HG03280 (cell line): ENCODE data around the gene EIF5.
A peak's percentile ranks its signal among the peaks of the same experiment; 100 is the strongest.
"Not testable (repeated sequence)": the region's sequence is repeated elsewhere in the genome, so short reads cannot be mapped to it uniquely, and the experiment has no call there.

Experiments used
- ATAC-seq: cut with Tn5 transposase; IDR thresholded peaks from one replicate; pipeline ENCODE4 v1.9.1; 2021; ENCODE audit warnings: mild to moderate bottlenecking, moderate library complexity; ENCODE audit not compliant: unreplicated experiment

The EIF5 gene

DNA sequence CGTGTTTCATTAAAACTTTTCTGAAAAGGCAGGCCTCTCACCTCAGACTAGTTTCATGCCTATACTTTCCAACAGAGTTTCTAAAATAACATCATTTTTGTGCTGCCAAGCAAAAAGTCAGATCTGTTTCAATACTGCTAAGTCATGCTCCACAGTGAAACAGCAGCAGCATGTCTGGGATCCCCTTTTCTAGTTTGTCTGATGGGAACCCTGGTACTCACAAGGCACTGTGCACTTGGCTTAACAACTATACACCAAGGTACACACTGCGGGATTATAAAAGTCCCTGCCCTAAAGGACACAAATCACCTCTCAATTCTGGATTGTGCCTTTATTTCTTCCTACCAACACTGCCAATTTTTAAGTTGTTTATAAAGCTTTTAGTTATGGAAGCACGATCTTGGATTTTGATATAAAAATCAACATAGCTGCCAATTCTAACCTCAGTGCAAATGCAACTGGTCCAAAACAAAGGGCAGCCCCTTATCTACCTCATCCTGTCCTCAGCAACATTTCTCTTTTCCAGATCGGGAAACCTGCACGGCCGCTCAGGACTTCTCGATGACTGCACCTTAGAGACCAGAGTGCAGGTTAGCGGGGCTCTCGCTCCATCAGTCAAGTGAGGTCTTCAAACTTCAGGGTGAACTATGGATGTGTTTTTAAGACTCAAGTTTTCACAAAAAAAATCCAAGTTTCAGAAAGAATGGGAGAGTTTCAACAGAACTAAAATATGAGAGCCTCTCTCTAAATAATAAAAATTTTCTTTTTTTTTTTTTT, 1.7 kb upstream of the EIF5 start:
- no peak for ATAC-seq

GRCh38 chr14:103334644-103335622, 896 bp downstream of the EIF5 start:
- peak; percentile 22 for ATAC-seq

DNA sequence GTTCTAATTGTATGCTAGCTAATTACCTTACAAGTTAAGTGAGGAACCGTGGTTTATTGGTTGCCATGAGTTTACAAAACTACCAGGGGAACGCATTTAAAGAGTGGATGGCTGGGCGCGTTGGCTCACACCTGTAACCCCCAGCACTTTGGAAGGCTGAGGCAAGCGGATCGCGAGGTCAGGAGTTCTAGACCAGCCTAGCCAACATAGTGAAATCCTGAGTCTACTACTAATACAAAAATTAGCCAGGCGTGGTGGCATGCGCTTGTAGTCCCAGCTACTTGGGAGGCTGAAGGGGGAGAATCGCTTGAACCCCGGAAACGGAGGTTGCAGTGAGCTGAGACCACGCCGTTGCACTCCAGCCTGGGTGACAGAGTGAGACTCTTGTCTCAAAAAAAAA, 2.2 kb downstream of the EIF5 start:
- no peak for ATAC-seq

DNA sequence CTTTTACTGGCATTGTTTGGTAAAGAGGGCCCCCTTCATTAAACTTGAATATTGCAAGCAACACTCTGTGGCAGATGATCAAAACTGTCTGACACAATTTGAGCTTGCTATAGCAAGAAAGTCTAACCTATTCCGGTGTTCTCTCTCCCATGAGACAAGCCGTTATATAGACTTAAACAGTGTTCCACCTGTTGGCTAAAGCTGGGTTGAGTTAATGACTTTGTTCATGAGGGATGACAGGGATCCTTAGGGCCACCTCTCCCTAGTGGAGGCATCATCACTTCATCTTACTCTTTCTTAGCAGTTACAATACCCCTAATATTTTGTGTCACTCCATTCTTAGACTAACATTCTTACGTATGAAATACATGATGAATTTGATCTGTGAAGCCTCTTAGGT, 3.8 kb downstream of the EIF5 start:
- no peak for ATAC-seq

DNA sequence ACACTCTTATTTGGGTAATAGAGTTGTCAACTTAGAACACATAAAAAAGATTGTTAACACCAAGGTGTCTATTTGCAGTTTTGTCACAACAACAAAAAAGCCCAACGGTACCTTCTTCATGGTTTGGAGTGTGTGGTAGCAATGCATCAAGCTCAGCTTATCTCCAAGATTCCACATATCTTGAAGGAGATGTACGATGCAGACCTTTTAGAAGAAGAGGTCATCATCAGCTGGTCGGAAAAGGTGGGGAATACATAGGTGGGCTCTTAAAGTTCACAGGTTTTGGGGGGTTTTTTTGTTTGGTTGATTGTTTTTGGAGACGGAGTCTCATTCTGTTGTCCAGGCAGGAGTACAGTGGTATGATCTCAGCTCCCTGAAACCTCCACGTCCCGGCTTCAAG, 5.5 kb downstream of the EIF5 start:
- ATAC-seq = no peak

- ATAC-seq = no peak
Measured at GRCh38 chr14:103340480-103341212, 6.6 kb downstream of the EIF5 start.

GRCh38 chr14:103341250-103342129, 7.5 kb downstream of the EIF5 start:
- no peak for ATAC-seq

GRCh38 chr14:103343164-103343879, 9.3 kb downstream of the EIF5 start:
- no peak for ATAC-seq

DNA sequence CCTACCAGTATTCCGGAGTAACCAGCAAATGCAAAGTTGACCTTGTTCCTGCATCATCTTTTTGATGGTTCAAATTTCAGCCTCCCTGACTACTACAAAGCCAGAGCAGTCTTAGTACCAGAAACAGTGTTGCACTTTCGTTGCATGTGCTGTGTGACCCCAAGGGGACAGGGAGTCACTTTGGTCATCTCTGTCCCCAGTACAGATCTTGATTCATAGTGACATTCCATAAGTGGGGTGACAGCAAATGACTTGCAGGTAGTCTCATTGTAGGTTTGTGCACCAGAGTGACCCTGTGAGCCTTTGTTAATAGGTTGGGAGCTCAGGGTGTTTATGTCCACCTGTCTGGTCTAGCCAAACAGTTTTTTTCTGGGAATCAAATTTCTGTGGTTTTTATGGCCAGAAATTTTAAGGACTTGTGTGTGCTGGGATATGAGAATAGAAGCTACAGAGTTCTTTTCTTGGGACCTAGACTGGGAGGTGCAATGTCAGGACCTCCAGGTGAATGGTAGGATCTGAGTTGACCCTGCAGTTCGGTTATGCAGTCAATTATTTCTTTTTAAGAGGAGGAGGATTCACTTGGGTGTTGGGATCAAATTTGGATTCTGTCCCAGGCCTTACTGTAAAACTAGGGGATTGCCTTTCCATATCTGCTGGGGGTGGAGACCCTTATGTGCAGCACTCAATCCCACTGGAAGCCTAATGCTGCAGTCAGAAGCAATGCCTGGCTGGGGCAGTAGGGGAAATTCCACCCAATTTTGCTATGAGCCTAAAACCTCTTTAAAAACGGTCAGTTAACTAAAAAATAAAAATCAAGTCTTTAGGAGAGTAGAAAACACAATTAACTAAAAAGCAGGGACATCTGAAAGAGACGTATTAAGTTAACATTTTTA, 10.1 kb downstream of the EIF5 start:
- no peak for ATAC-seq

DNA sequence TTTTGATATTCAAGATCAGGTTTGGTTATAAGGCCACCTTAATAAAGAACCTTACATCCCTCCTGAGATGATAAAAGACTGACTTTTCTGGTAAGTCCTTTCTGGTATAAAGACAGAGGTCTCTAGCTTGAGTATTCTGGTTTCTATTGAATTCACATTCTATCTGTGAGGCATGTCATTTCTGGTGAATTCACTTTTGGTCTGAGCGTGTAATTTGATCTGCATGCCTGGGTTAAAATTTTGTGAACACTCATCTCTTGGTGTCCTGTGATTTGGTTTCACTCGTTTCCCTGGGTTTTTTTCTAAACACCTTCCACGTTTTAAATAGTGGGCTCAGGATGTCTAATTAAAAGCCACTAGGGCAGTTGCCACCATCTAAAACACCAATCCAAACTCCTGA, 12.2 kb downstream of the EIF5 start:
- no peak for ATAC-seq

- ATAC-seq = no peak
Measured at GRCh38 chr14:103347091-103347815, 13.2 kb downstream of the EIF5 start.

DNA sequence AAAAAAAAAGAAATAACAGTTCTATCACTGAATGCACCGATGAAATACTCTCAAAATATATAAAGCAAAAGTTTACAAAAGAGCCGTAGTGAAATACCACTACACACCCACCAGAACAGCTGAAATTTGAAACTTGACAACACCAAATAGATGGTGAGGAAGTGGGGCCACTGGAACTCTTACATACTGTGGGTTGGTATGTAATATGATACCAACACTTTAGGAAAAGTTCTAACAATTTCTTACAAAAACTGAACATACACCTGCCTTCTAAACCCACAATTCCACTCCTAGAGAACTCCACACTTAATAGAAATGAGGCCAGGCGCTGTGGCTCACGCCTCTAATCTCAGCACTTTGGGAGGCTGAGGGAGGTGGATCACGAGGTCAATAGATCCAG, 14.1 kb downstream of the EIF5 start:
- ATAC-seq = no peak

GRCh38 chr14:103349982-103350381, 15.9 kb downstream of the EIF5 start:
- no peak for ATAC-seq

DNA sequence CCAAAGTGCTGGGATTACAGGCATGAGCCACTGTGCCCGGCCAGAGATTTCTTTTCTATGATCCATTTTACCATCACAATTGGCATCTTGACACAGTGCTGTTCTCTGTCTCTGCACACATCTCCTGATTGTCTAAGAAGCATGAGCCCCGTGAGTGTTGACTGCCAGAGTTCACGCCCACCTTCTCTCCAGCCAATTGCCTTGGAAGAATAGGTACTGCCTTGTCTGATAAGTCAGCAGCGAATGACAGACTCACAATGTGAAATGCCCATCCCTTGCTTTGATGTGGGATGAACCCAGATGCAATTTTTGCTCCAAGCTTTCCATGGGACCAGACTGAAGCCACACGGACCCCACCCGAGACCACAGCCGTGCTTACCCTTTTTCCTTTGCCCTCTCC, 19.3 kb downstream of the EIF5 start:
- no peak for ATAC-seq

- ATAC-seq = no peak
Measured at GRCh38 chr14:103354141-103354540, 20.1 kb downstream of the EIF5 start.

- no peak for ATAC-seq
Measured at GRCh38 chr14:103356024-103356682, 22.1 kb downstream of the EIF5 start.

DNA sequence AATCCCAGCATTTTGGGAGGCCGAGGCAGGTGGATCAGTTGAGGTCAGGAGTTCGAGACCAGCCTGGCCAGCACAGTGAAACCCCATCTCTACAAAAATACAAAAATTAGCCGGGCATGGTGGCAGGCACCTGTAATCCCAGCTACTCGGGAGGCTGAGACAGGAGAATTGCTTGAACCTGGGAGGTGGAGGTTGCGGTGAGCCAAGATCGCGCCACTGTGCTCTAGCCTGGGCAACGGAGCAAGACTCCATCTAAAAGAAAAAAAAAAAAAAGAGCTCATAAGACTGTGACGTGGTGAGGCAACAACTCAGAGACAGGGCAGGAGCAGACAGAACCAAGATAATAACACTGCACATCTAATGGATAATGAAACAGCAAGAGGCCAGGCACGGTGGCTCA, 23.5 kb downstream of the EIF5 start:
- not testable (repeated sequence) for ATAC-seq
